ENCODE data around the gene MYO3B.

MYO3B gene

DNA sequence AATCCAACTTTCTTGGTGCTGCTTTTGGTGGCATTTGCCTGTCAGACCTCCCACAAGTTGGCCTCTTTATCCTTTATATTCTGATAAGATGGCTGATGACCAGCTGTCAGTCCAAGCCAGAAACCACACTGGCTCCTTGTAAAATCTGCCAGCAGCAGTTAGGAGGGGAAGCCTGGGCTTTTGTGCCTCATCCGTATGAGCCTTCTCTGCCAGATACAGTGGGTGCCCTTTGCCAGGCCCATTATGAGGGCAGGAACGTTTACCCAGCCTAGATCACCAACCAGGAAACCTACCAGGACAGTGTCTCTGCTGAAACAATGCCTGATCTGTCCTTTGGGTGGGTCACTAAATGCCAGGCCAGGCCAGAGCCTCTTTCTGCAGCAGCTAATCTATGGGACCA is 334.3 kb downstream of the MYO3B start:
- peaks cover 12 to 22% of the 10 kb centered on the region in 2 donors for H3K27me3 Mint-ChIP-seq
- no peaks in the 10 kb centered on the region for H3K9me3 Mint-ChIP-seq
- no peak overlapping the region for H3K27ac Mint-ChIP-seq
- H3K36me3 Mint-ChIP-seq (ENCODE audit: insufficient read depth): no peaks in the 10 kb centered on the region
- H3K4me3 Mint-ChIP-seq: no peak overlapping the region
- no peak for DNase-seq
- no peak for ATAC-seq (replicated peaks)
- H3K4me1 Mint-ChIP-seq (ENCODE audit: low read depth in 2 of 2): peaks cover 5 to 10% of the 10 kb centered on the region in 2 donors

DNA sequence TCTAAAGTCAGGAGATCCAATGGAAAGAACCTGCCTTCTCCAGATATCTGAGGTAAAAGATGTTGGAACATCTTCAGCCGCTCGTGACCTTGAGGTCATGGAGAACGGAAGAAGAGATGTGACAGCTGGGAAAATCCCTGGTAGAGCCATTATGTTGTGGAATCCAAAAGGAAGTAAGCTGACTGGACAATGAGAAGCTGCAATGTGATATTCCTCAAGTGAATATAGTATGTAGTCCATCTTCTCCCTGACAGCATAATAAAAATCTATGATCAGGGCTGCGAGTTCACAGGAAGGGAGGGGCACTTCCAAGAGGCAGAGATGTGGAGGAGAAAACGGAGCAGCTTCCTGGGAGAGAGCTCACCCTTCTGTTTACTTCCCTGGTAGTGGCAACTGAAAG is 336.2 kb downstream of the MYO3B start:
- H3K36me3 Mint-ChIP-seq (ENCODE audit: insufficient read depth): no peaks in the 10 kb centered on the region
- H3K9me3 Mint-ChIP-seq: no peaks in the 10 kb centered on the region
- no peak overlapping the region for H3K27ac Mint-ChIP-seq
- peaks cover 9 to 22% of the 10 kb centered on the region in 2 donors for H3K27me3 Mint-ChIP-seq
- DNase-seq (no peak), ATAC-seq (replicated peaks) (no peak)
- no peaks in the 10 kb centered on the region for H3K4me1 Mint-ChIP-seq (ENCODE audit: low read depth in 2 of 2)
- no peak overlapping the region for H3K4me3 Mint-ChIP-seq

DNA sequence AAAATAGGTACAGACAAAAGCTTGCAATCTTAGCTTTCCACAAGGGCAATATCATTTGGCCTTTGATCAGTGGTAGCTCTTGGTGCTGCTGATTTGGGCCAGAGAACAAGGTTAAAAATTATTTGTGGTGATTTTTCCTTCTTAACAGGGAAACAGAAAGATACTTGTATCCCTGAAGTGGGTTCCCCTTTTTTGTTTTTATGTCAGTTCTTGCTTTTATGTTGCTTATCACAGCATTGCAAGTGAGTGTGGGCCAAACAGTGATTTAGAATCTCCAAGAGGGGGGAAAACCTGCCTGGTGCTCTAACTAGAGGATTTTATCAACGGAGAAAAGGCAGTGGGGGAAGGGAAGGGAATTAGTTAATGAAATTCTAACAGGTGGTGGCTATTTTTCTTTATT is 339.6 kb downstream of the MYO3B start:
- no peaks in the 10 kb centered on the region for H3K4me1 Mint-ChIP-seq (ENCODE audit: low read depth in 2 of 2)
- no peak overlapping the region for H3K4me3 Mint-ChIP-seq
- no peak for ATAC-seq (replicated peaks)
- H3K27ac Mint-ChIP-seq: no peak overlapping the region
- no peaks in the 10 kb centered on the region for H3K9me3 Mint-ChIP-seq
- peaks cover 9 to 22% of the 10 kb centered on the region in 2 donors for H3K27me3 Mint-ChIP-seq
- no peak for DNase-seq
- H3K36me3 Mint-ChIP-seq (ENCODE audit: insufficient read depth): no peaks in the 10 kb centered on the region

DNA sequence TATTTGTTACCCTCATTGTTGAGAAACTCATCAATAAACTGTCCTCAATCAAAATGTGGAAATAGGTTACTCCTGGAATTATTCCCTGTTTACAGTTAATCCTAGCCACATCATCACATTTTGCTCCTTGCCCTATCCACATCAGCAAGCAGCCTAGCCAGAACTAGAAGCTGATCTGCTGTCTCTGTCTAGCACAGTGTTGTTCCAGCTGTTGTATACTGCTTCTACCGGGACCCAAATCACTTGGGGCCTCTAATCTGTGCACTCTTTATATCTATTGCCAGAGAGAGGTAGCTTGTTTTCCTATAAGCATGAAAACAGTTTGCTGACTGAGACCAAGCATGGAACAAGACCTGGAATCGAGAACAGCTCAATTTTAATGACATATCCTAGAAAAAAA is 341.0 kb downstream of the MYO3B start:
- H3K27ac Mint-ChIP-seq: no peak overlapping the region

DNA sequence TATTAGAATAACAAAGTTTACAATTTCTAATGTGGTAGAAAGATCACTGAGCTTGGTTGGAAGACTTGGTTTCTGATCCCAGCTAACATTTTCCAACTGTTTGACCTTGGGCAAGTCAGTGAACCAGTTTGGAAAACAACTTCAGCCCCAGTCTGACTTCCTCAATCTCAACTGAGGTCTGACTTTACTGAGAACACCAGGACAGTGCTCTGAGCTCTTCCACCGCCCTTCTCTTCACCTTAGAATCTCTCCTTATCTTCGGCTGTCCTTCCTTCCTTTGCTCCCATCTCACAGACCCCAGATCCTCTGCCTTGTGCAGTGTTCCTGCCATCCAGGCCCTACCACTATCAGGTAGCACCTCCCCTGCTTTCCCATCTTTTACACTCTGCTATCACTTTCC is 343.4 kb downstream of the MYO3B start:
- DNase-seq: no peak
- ATAC-seq (replicated peaks): no peak
- Mint-ChIP-seq H3K4me3 (no peak overlapping the region), H3K27ac (no peak overlapping the region), H3K27me3 (peaks cover 0 to 3% of the 10 kb centered on the region in 2 donors), H3K36me3 (ENCODE audit: insufficient read depth) (no peaks in the 10 kb centered on the region), H3K9me3 (no peaks in the 10 kb centered on the region), H3K4me1 (ENCODE audit: low read depth in 2 of 2) (no peaks in the 10 kb centered on the region)

More for the DNA sequence above, 341.0 kb downstream of the MYO3B start:
- DNase-seq (no peak), ATAC-seq (replicated peaks) (no peak)
- Mint-ChIP-seq H3K9me3 (no peaks in the 10 kb centered on the region), H3K4me3 (no peak overlapping the region), H3K4me1 (ENCODE audit: low read depth in 2 of 2) (no peaks in the 10 kb centered on the region), H3K27me3 (peaks cover 9 to 22% of the 10 kb centered on the region in 2 donors), H3K36me3 (ENCODE audit: insufficient read depth) (no peaks in the 10 kb centered on the region)

DNA sequence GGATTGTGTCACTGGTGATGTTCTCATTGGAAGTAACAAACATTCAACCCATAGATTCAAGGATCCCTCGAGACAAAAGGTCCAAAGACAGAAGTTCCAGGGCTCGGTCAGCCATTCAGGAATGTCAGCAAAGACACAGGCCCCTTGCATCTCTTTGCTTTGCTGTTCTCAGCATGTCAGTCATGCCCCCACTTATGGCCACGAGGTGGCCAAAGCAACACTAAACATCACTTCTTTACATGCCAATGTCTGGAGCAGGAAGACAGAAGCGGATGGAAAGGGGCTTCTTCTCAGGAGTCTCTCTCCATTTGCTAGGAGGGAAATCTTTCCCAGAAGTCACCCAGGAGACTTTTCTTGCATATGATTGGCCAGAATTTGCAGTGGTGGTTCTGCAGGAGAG is 345.6 kb downstream of the MYO3B start:
- Mint-ChIP-seq H3K4me3 (no peak overlapping the region), H3K36me3 (ENCODE audit: insufficient read depth) (no peaks in the 10 kb centered on the region), H3K4me1 (ENCODE audit: low read depth in 2 of 2) (no peaks in the 10 kb centered on the region), H3K9me3 (no peaks in the 10 kb centered on the region), H3K27me3 (no peaks in the 10 kb centered on the region), H3K27ac (no peak overlapping the region)
- ATAC-seq (replicated peaks) (no peak), DNase-seq (no peak)

DNA sequence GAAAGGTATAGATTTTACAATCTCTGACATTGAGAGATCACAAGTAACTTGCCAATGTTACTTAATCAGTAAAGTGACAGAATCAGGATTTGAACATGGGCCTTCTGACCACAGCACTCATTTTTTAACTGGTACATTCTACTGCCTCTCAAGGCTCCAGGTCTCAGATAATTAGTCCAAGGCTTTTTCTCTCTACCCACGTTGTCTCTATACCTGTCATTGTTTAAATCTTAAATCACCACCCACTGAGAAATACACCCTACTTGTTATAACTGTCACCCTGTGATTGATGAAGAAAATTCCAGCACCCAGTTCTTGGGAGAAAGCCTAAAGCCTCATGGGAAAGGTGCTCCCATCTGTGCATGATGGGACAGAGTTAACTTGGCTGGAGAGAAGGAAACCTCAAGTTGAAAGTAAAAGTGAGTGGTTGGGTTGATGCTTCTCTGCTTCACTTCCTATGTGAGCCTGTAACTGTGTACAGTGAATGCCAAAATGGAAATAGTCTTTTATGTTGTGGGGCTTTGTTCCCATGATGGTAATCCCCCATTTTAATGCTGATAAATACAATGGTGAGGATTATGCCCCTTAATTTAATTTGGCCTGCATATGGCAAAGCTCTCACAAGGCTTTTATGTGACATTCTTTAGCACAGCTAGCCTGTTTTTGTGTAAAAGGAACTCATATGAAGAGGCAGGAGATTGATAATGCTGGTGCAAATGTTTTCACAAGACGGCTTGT is 347.1 kb downstream of the MYO3B start:
- no peak for DNase-seq
- Mint-ChIP-seq H3K36me3 (ENCODE audit: insufficient read depth) (no peaks in the 10 kb centered on the region), H3K4me3 (no peak overlapping the region), H3K27me3 (peaks cover 1 to 8% of the 10 kb centered on the region in 2 donors), H3K9me3 (no peaks in the 10 kb centered on the region), H3K4me1 (ENCODE audit: low read depth in 2 of 2) (no peaks in the 10 kb centered on the region), H3K27ac (no peak overlapping the region)
- no peak for ATAC-seq (replicated peaks)

DNA sequence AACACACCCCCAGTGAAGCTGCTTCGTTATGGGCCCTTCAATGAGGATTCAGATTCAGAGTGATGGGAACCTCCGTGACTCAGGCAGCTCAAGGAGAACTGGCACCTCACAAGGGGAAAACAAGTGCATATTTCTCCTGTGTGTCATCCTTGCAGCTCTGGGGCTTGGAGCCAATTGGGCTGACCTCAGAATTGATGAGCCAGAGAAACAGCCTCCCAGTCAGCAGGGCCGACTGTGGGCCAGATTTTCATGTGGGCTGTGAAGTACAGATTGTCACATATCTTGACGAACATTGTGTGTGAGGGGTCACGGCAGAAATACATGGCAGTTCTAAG is 347.6 kb downstream of the MYO3B start:
- H3K4me1 Mint-ChIP-seq (ENCODE audit: low read depth in 2 of 2): no peaks in the 10 kb centered on the region
- H3K9me3 Mint-ChIP-seq: no peaks in the 10 kb centered on the region
- no peaks in the 10 kb centered on the region for H3K36me3 Mint-ChIP-seq (ENCODE audit: insufficient read depth)
- no peak overlapping the region for H3K4me3 Mint-ChIP-seq
- peaks cover 7 to 11% of the 10 kb centered on the region in 2 donors for H3K27me3 Mint-ChIP-seq
- DNase-seq: no peak
- ATAC-seq (replicated peaks): no peak
- H3K27ac Mint-ChIP-seq: no peak overlapping the region

DNA sequence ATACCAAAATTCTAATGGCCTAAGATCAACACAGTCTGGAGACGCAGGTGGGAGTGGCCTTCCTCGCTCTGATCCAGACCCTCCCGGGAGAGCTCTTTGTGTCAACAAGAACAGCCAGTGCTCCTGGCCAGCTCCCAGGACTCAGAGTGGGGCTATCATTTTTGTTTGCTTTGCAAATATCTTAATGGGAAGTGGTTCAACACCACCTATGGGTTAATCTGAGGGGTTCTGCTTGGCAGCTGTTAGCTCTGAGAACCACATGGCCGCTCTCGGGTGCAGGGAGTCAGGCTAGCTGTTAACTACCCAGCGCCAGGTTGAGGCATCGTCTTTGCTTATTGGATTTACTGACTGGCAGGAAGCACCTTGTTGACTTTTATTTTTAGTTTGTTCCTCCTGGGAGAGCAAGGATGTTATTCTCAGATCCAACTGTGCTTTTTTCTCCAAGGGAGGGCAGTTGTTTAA is 352.4 kb downstream of the MYO3B start:
- H3K36me3 Mint-ChIP-seq (ENCODE audit: insufficient read depth): no peaks in the 10 kb centered on the region
- DNase-seq: no peak

DNA sequence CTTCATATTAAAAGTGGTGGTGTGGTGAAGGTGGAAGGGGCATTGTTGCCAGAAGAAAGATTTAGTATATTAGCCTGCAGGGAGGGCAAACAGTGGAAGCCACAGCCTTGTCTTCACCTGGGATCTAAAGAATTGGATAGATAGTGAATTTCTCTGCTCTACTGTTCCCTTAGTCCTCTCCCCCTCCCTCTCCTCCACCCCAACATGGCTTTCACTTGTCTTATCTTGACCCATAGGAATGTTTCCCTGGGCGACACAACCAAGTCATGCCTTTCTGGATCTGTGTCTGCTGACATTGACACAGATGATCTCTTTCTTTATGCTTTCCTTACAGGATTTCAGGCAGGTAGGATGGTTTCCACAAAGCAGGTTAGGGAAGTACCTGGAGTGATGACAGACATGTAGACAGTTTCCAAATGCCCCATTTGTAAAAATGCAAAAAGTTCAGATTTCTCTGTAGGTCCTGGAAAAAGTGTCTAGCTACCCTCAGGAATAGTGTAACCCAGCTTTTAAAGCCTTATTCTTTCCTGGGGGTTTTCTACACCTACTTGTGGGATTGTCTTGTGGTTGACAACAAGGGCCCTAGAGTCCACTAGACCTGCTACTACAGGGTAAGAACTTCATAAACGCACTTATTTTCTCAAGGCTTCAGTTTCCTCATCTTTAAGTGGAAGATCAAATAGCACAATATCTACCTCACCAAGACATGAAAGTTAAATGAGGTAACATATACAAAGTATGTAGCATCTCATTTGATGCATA is 353.0 kb downstream of the MYO3B start:
- Mint-ChIP-seq H3K9me3 (no peaks in the 10 kb centered on the region), H3K27ac (no peak overlapping the region), H3K4me3 (no peak overlapping the region), H3K36me3 (ENCODE audit: insufficient read depth) (no peaks in the 10 kb centered on the region), H3K4me1 (ENCODE audit: low read depth in 2 of 2) (no peaks in the 10 kb centered on the region), H3K27me3 (peaks cover 11 to 15% of the 10 kb centered on the region in 2 donors)
- ATAC-seq (replicated peaks) (no peak), DNase-seq (no peak)

More for the DNA sequence above, 352.4 kb downstream of the MYO3B start:
- Mint-ChIP-seq H3K9me3 (no peaks in the 10 kb centered on the region), H3K4me1 (ENCODE audit: low read depth in 2 of 2) (no peaks in the 10 kb centered on the region), H3K27ac (no peak overlapping the region), H3K4me3 (no peak overlapping the region), H3K27me3 (peaks cover 11 to 15% of the 10 kb centered on the region in 2 donors)
- ATAC-seq (replicated peaks): no peak

DNA sequence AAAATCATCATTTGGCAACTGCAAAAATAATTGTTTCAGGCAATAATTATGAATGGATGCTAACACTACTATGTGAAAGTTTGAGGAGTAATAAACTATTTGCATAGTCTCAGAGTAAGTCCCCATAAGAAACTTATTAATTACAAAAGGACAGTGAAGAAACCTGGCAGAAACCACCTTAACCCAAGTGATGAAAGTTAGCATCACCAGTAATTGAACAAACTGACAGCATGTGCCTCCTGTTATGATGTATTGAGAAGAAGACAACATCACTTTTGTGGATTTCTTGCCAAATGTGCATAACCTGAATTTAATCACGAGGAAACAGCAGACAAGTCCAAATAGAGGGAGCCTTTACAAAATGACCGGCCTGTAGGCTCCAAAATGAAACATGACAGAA is 353.9 kb downstream of the MYO3B start:
- DNase-seq: no peak
- ATAC-seq (replicated peaks): no peak
- Mint-ChIP-seq H3K4me3 (no peak overlapping the region), H3K27ac (no peak overlapping the region), H3K36me3 (ENCODE audit: insufficient read depth) (no peaks in the 10 kb centered on the region), H3K4me1 (ENCODE audit: low read depth in 2 of 2) (no peaks in the 10 kb centered on the region), H3K9me3 (no peaks in the 10 kb centered on the region), H3K27me3 (peaks cover 11 to 15% of the 10 kb centered on the region in 2 donors)

DNA sequence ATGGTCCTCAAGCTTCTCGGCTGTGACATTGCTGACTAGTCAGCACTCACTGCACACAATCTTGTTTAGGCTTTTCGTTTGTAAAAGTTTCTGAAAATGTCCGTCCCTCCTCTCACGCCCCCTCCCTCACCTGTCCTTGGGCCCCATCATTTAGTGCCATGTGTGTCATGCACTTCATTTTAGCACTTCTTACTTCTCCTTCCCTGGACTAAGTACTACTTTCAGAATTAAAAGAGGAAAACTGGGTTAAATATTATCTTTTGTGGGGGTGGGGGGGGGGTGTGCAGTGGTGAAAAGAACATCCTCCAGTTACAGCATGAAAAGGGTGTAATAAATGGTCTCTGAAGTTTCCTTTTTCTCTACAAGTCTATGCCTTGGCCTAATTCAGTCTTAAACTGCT is 355.2 kb downstream of the MYO3B start:
- H3K27ac Mint-ChIP-seq: no peak overlapping the region
- DNase-seq (no peak), ATAC-seq (replicated peaks) (no peak)
- no peaks in the 10 kb centered on the region for H3K36me3 Mint-ChIP-seq (ENCODE audit: insufficient read depth)
- H3K4me3 Mint-ChIP-seq: no peak overlapping the region
- H3K27me3 Mint-ChIP-seq: peaks cover 11 to 15% of the 10 kb centered on the region in 2 donors
- no peaks in the 10 kb centered on the region for H3K9me3 Mint-ChIP-seq
- no peaks in the 10 kb centered on the region for H3K4me1 Mint-ChIP-seq (ENCODE audit: low read depth in 2 of 2)

DNA sequence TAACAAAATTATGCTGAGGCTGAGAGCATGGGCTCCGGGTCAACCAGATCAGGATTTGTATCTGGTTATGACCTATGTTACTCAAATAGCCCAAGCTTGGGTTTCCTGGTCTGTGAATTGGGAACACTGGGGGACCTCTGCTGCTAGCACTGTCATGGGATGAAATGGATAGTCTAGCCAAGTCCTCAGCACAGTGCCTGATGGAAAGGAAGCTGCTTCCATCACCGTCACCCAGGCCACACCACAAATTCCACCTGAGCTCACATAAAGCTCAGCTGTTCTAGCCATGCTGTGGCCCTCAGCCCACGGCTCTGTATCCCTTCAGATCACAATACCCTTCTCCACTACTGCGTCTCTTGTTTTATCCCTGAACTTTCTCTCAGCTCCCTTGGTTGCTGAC is 357.6 kb downstream of the MYO3B start:
- no peaks in the 10 kb centered on the region for H3K4me1 Mint-ChIP-seq (ENCODE audit: low read depth in 2 of 2)
- no peaks in the 10 kb centered on the region for H3K9me3 Mint-ChIP-seq
- peaks cover 0 to 8% of the 10 kb centered on the region in 2 donors for H3K27me3 Mint-ChIP-seq
- H3K4me3 Mint-ChIP-seq: no peak overlapping the region
- no peak overlapping the region for H3K27ac Mint-ChIP-seq
- no peak for ATAC-seq (replicated peaks)
- DNase-seq: no peak
- no peaks in the 10 kb centered on the region for H3K36me3 Mint-ChIP-seq (ENCODE audit: insufficient read depth)

DNA sequence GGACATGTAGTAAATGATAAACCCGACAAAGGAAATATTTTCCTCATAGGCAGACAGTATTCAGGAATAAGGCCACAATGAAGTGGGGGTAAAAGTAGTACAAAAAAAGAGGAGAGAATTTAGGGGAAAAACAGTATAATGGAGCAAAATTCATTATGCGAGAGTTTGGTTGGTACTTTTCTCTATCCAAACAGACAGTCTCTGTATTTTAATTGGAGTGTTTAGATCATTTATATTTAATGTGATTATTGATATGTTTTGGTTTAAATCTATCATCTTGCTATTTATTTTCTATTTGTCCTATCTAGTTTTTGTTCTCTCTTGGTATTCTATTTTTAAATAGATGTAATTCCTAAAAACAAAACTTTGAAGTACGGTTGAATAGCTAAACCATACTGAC is 366.9 kb downstream of the MYO3B start:
- ATAC-seq (replicated peaks) (no peak), DNase-seq (no peak)
- Mint-ChIP-seq H3K4me3 (no peak overlapping the region), H3K27me3 (peaks cover 0 to 26% of the 10 kb centered on the region in 2 donors), H3K4me1 (ENCODE audit: low read depth in 2 of 2) (no peaks in the 10 kb centered on the region), H3K9me3 (no peaks in the 10 kb centered on the region), H3K27ac (no peak overlapping the region), H3K36me3 (ENCODE audit: insufficient read depth) (no peaks in the 10 kb centered on the region)

All from effector memory CD8-positive, alpha-beta T cell (primary cell).